Heart left ventricle (tissue), 16 donors: Measurements from ENCODE around the gene NCAM1. TPM values are rescaled to one million over a fixed set of nuclear protein-coding genes. Genes with fewer than 3 reads are reported as not detected.

Experiments
- ATAC-seq, 4 donors: fragments of 200-7000 bp; cut with Tn5 transposase; one replicate each; pipeline ENCODE4 v1.9.1; 2020 to 2022; ENCODE audit warnings: moderate library complexity in 4 of 4, mild to moderate bottlenecking in 3 of 4, moderate number of reproducible peaks in 1 of 4
- DNase-seq, 5 donors: peaks; one replicate each; pipeline ENCODE4 v3.0.0-alpha.2; 2020
- H3K27ac ChIP-seq, 12 donors: fragments of 200-600 bp; sonication (generic) in 4 of 12; one replicate each; pipeline versions ENCODE4 v1.5.0 to v1.8.0; 2016 to 2022; ENCODE audit warnings: mild to moderate bottlenecking in 2 of 12
- H3K27me3 ChIP-seq, 9 donors: fragments of 200-600 bp; sonication (generic) in 2 of 9; one replicate each; pipeline versions ENCODE4 v1.5.1 to v1.8.0; 2016 to 2022; ENCODE audit warnings: mild to moderate bottlenecking in 3 of 9
- H3K36me3 ChIP-seq, 9 donors: fragments of 200-600 bp; sonication (generic) in 2 of 9; one replicate each; pipeline versions ENCODE4 v1.5.0 to v1.8.0; 2018 to 2022; ENCODE audit warnings: mild to moderate bottlenecking in 2 of 9
- H3K4me1 ChIP-seq, 12 donors: fragments of 200-600 bp; sonication (generic) in 4 of 12; one replicate each; pipeline versions ENCODE4 v1.5.0 to v1.8.0; 2016 to 2022; ENCODE audit warnings: mild to moderate bottlenecking in 3 of 12
- H3K4me3 ChIP-seq, 12 donors: fragments of 200-600 bp; sonication (generic) in 4 of 12; one replicate each; pipeline versions ENCODE4 v1.5.0 to v1.8.0; 2017 to 2022; ENCODE audit warnings: mild to moderate bottlenecking in 9 of 12, moderate library complexity in 4 of 12
- H3K9me3 ChIP-seq, 12 donors: fragments of 200-600 bp; sonication (generic) in 4 of 12; one replicate each; pipeline versions ENCODE4 v1.5.0 to v1.8.0; 2016 to 2022; ENCODE audit warnings: mild to moderate bottlenecking in 1 of 12
- POLR2A ChIP-seq, 2 donors: fragments of 450-650 bp; IDR thresholded peaks; one replicate each; pipeline ENCODE4 v1.6.1; 2017; ENCODE audit warnings: antibody characterized with exemption in 2 of 2, mild to moderate bottlenecking in 2 of 2, moderate library complexity in 2 of 2
- WGBS, 4 donors: extraction: QIAGEN DNeasy Blood & Tissue Kit in 2 of 4; methylation state at CpG; one replicate each; pipeline versions ENCODE4 v1.1.5 to v1.1.7; 2013 to 2018; 5-methylcytosine and 5-hydroxymethylcytosine counted together
- intact Hi-C, 10 donors: fragments of 100-400 bp; cut with DNase I; formaldehyde crosslinking; loops; one replicate each; pipeline versions ENCODE4 v1.11.1 to v1.14.2; 2022
- polyA plus RNA-seq, 2 donors: library from polyadenylated mRNA; stranded (reverse); fragments of 200-250 nt; gene quantifications; one replicate each; pipeline ENCODE4 v1.2.3, GENCODE V29; 2013
- total RNA-seq, 9 donors: library from RNA; depleted of rRNA in 2 of 9; stranded (reverse); fragments of >200 nt in 2 of 9; fragmentation: NEBNext Ultra II Directional in 3 of 9; extraction: Animal tissue kit (Norgen Biotek cat#: 25700) in 3 of 9; gene quantifications; one replicate each; pipeline versions ENCODE4 v1.1.0 to v1.2.4, GENCODE V29; 2016 to 2023
- TF ChIP-seq, protein P1 (sequence below), 12 donors: fragments of 200-600 bp; sonication (generic) in 4 of 12; IDR thresholded peaks; one replicate each; pipeline versions ENCODE4 v1.5.0 to v1.8.0; 2018 to 2022; ENCODE audit warnings: antibody characterized with exemption in 12 of 12, mild to moderate bottlenecking in 5 of 12
- donor health status: ischemic (EF 13 %, LVEDD 7.1; RV severe dilation, severe dysfunction).
- donor health status: healthy with polysubstance abuse.
- donor health status: DM: no; HTN: yes; CAD: no.
- donor health status: DM: no; HTN: no; CAD: no.
- donor health status: ischemic (EF 25% LVEDD 6.9; RV normal size, moderate dysfunction).
- donor health status: ischemic (EF 25% LVEDD 5.7; RV mildly dilated, moderate dysfunction).
- donor health status: healthy.
- donor health status: DM: yes; HTN: yes; CAD: no.
- donor health status: ischemic (EF 35%, LVEDD 5.7; RV mildly dilated, moderate dysfunction).
- donor health status: nonischemic (EF 11% LVEDD 7.7; RV severe dilation, severe dysfunction).
- donor health status: DM: yes; HTN: yes; CAD: no.
- donor health status: PGD.
- donor health status: ischemic (EF 29% LVEDD 5.4; RV normal size, mild dysfunction).
- donor health status: nonischemic (EF 23%, LVEDD 6.1; RV moderate dilation, normal function).

The NCAM1 gene
- total and polyA plus RNA-seq, 11 donors = 78.0 to 753 (median 389) TPM

- Histone ChIP-seq H3K4me3 (no peak overlapping the region), H3K36me3 (no peaks in the 10 kb centered on the region), H3K27me3 (no peaks in the 10 kb centered on the region), H3K4me1 (peaks cover 0 to 10% (median 0%) of the 10 kb centered on the region in 12 donors), H3K27ac (no peak overlapping the region), H3K9me3 (no peaks in the 10 kb centered on the region)
- intact Hi-C loops = loop anchor here in 1 of 10 donors (10.0 kb wide), 1 partner anchor 61 kb away; no protein-coding TSS in a partner anchor
- ATAC-seq (no peak), DNase-seq (no peak)
- no peak for TF ChIP-seq POLR2A (IDR thresholded peaks at IDR 0.05)
- TF ChIP-seq, protein P1, sequence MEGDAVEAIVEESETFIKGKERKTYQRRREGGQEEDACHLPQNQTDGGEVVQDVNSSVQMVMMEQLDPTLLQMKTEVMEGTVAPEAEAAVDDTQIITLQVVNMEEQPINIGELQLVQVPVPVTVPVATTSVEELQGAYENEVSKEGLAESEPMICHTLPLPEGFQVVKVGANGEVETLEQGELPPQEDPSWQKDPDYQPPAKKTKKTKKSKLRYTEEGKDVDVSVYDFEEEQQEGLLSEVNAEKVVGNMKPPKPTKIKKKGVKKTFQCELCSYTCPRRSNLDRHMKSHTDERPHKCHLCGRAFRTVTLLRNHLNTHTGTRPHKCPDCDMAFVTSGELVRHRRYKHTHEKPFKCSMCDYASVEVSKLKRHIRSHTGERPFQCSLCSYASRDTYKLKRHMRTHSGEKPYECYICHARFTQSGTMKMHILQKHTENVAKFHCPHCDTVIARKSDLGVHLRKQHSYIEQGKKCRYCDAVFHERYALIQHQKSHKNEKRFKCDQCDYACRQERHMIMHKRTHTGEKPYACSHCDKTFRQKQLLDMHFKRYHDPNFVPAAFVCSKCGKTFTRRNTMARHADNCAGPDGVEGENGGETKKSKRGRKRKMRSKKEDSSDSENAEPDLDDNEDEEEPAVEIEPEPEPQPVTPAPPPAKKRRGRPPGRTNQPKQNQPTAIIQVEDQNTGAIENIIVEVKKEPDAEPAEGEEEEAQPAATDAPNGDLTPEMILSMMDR (IDR thresholded peaks at IDR 0.05) = no peak
- WGBS, 4 donors = 50 to 70% (median 62%) methylated on average over 1 of the region's 1 CpG
Measured at GRCh38 chr11:113065330-113065729, 104.1 kb downstream of the NCAM1 start.

DNA sequence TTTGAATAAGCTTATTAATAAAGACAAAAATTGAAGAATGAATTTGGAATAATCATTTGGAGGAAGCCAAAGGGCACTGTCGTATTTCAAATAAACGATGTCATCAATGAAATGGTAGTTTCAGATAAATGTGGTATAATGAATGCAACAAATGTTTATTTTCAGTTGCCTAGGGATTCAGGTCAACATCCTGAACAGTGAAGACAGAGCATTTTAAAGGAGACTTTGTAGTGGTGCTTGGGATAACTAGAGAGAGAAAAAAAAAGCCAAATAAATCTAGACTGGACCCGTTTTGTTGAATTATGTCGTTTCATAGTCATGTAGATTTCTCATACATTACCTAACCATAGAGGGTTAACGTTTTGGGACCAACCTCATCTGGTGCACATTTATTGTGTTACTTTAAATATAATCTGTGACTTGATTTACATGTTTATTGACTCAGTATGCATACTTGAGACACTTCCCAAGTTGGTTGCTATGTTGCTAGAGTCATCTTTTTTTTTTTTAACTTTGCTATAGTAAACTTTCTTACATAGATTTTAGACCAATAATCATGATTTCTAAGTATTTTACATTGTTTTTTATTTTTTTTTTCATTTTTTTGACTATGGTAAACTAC lies 111.1 kb downstream of the NCAM1 start:
- ATAC-seq (no peak), DNase-seq (no peak)
- 65 to 71% (median 69%) methylated on average over 5 of the region's 5 CpGs for WGBS, 4 donors
- Histone ChIP-seq H3K9me3 (no peaks in the 10 kb centered on the region), H3K27ac (peak overlapping the region in 1 of 12 donors; percentile 59), H3K36me3 (no peaks in the 10 kb centered on the region), H3K4me3 (no peak overlapping the region), H3K4me1 (peaks cover 0 to 43% (median 10%) of the 10 kb centered on the region in 12 donors), H3K27me3 (no peaks in the 10 kb centered on the region)
- intact Hi-C loops = no loop called here
- TF ChIP-seq POLR2A (IDR thresholded peaks at IDR 0.05) = no peak
- TF ChIP-seq, protein P1 (IDR thresholded peaks at IDR 0.05) = no peak

- H3K27me3 ChIP-seq = no peaks in the 10 kb centered on the region
- peak overlapping the region in 7 of 12 donors; percentile 8 to 59 (median 54) for H3K27ac ChIP-seq
- H3K9me3 ChIP-seq = no peaks in the 10 kb centered on the region
- WGBS, 4 donors = 56 to 68% (median 61%) methylated on average over 3 of the region's 3 CpGs
- peaks cover 0 to 44% (median 10%) of the 10 kb centered on the region in 12 donors for H3K4me1 ChIP-seq
- no peaks in the 10 kb centered on the region for H3K36me3 ChIP-seq
- H3K4me3 ChIP-seq = no peak overlapping the region
- DNase-seq (peak in 2 of 5 donors; percentile 24 to 44), ATAC-seq (peak in 2 of 4 donors; percentile 48 to 55)
- intact Hi-C loops = no loop called here
- no peak for TF ChIP-seq POLR2A (IDR thresholded peaks at IDR 0.05)
- TF ChIP-seq, protein P1 (IDR thresholded peaks at IDR 0.05) = no peak
Measured at GRCh38 chr11:113073290-113073953, 112.2 kb downstream of the NCAM1 start.

DNA sequence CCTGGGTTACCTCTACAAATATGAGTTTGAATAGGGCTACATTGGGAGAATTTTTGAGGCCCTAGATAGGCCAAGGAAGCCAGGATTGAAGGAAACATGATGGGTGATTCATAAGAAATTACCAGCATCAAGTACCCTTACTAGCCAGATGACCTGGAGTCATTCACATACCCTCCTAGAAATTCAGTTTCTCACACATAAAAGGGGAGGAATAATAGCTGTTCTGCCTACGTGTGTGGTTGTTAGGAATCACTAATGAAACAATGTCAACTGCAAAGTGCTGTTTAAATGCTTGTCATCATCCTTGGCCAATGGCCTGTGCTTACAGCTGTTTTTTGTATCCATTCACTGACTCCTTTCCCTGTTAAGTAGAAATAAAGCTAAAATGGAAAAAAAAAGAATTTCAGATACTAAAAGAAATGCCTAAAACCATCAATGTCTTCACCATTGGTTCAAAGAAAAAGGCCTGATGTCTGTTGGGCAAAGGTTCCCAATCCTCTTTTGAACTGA lies 114.4 kb downstream of the NCAM1 start:
- Histone ChIP-seq H3K4me1 (peaks cover 0 to 36% (median 8%) of the 10 kb centered on the region in 12 donors), H3K27ac (peak overlapping the region in 5 of 12 donors; percentile 2 to 49 (median 18)), H3K9me3 (no peaks in the 10 kb centered on the region), H3K27me3 (no peaks in the 10 kb centered on the region), H3K36me3 (no peaks in the 10 kb centered on the region), H3K4me3 (no peak overlapping the region)
- ATAC-seq (peak in 1 of 4 donors; percentile 29), DNase-seq (no peak)
- 25 to 33% (median 28%) methylated on average over 1 of the region's 1 CpG for WGBS, 4 donors
- TF ChIP-seq POLR2A (IDR thresholded peaks at IDR 0.05) = no peak
- TF ChIP-seq, protein P1 (IDR thresholded peaks at IDR 0.05) = no peak
- intact Hi-C loops = no loop called here
